Panc1 (cell line): ENCODE measurements around the gene OSBPL8.

Source experiments
- POLR2AphosphoS5 ChIP-seq: IDR thresholded peaks from 2 replicates; pipeline ENCODE4 v1.6.1; 2012; ENCODE audit warnings: mild to moderate bottlenecking, low read depth, low read length, moderate library complexity
- SIN3A ChIP-seq: IDR thresholded peaks from 2 replicates; pipeline ENCODE4 v1.6.1; 2012; ENCODE audit warnings: low read depth, mild to moderate bottlenecking, low read length, moderate library complexity, borderline replicate concordance; ENCODE audit not compliant: insufficient read depth
- TF ChIP-seq, protein P1 (sequence below): fragments of 450-650 bp; IDR thresholded peaks from 2 replicates; pipeline ENCODE4 v1.5.1; 2017; ENCODE audit warnings: mild to moderate bottlenecking
- TF ChIP-seq, protein P2 (sequence below), 2 experiments: IDR thresholded peaks; 2 replicates each; pipeline ENCODE4 v1.6.1; 2011 to 2012; ENCODE audit warnings: low read depth in 2 of 2, control low read depth in 1 of 2, low read length in 1 of 2, mild to moderate bottlenecking in 1 of 2, moderate library complexity in 1 of 2; ENCODE audit not compliant: insufficient read depth in 1 of 2

DNA sequence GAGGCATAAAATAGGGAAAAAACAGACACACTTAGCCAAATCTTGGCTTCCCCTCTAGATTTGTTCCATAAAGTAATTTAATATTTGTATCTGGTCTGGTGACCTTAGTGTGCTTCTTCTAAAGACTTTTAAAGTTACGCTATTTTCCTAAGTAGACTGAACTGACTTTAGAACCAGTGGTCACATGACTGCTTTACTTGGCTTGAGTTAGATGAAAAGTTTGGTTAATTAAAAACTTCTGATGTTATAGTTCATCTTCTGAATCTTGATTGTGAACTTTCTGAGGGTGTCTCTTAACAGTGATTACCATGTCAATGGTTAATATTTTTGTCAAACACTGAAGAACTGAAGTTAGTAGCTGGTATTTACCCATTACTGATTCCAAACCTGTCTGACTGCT lies 214.0 kb downstream of the OSBPL8 start:
- TF ChIP-seq, protein P1, sequence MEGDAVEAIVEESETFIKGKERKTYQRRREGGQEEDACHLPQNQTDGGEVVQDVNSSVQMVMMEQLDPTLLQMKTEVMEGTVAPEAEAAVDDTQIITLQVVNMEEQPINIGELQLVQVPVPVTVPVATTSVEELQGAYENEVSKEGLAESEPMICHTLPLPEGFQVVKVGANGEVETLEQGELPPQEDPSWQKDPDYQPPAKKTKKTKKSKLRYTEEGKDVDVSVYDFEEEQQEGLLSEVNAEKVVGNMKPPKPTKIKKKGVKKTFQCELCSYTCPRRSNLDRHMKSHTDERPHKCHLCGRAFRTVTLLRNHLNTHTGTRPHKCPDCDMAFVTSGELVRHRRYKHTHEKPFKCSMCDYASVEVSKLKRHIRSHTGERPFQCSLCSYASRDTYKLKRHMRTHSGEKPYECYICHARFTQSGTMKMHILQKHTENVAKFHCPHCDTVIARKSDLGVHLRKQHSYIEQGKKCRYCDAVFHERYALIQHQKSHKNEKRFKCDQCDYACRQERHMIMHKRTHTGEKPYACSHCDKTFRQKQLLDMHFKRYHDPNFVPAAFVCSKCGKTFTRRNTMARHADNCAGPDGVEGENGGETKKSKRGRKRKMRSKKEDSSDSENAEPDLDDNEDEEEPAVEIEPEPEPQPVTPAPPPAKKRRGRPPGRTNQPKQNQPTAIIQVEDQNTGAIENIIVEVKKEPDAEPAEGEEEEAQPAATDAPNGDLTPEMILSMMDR: no peak
- TF ChIP-seq, protein P2, sequence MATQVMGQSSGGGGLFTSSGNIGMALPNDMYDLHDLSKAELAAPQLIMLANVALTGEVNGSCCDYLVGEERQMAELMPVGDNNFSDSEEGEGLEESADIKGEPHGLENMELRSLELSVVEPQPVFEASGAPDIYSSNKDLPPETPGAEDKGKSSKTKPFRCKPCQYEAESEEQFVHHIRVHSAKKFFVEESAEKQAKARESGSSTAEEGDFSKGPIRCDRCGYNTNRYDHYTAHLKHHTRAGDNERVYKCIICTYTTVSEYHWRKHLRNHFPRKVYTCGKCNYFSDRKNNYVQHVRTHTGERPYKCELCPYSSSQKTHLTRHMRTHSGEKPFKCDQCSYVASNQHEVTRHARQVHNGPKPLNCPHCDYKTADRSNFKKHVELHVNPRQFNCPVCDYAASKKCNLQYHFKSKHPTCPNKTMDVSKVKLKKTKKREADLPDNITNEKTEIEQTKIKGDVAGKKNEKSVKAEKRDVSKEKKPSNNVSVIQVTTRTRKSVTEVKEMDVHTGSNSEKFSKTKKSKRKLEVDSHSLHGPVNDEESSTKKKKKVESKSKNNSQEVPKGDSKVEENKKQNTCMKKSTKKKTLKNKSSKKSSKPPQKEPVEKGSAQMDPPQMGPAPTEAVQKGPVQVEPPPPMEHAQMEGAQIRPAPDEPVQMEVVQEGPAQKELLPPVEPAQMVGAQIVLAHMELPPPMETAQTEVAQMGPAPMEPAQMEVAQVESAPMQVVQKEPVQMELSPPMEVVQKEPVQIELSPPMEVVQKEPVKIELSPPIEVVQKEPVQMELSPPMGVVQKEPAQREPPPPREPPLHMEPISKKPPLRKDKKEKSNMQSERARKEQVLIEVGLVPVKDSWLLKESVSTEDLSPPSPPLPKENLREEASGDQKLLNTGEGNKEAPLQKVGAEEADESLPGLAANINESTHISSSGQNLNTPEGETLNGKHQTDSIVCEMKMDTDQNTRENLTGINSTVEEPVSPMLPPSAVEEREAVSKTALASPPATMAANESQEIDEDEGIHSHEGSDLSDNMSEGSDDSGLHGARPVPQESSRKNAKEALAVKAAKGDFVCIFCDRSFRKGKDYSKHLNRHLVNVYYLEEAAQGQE (IDR thresholded peaks at IDR 0.05; ENCODE audit: insufficient read depth in 1 of 2, low read depth in 2 of 2, low read length in 1 of 2): no peak
- TF ChIP-seq POLR2AphosphoS5 (no peak), SIN3A (no peak)
